ENCODE results near the gene ZSWIM5.

DNA sequence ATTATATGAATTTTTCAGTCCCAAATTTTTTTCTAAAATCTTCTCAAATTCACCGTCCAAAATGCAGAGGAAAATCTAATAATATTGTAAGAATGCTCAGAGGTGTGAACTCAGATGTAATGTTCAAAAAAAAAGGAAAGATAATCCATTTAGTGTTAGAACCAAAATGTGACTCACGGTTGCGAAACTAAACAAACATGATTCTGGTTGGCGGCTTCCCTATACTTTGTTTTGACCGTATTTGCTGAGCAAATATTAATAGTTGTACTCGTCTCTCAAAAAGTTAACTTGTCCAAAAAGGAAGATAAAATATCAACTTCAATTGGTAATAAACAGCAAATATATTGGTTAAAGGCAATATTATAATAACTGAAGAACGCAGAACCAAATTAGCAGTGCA is 34.4 kb downstream of the ZSWIM5 start:
- TF ChIP-seq SPI1 (IDR thresholded peaks at IDR 0.05; ENCODE audit: borderline replicate concordance, low read depth), result no peak
- TF ChIP-seq, protein P1, sequence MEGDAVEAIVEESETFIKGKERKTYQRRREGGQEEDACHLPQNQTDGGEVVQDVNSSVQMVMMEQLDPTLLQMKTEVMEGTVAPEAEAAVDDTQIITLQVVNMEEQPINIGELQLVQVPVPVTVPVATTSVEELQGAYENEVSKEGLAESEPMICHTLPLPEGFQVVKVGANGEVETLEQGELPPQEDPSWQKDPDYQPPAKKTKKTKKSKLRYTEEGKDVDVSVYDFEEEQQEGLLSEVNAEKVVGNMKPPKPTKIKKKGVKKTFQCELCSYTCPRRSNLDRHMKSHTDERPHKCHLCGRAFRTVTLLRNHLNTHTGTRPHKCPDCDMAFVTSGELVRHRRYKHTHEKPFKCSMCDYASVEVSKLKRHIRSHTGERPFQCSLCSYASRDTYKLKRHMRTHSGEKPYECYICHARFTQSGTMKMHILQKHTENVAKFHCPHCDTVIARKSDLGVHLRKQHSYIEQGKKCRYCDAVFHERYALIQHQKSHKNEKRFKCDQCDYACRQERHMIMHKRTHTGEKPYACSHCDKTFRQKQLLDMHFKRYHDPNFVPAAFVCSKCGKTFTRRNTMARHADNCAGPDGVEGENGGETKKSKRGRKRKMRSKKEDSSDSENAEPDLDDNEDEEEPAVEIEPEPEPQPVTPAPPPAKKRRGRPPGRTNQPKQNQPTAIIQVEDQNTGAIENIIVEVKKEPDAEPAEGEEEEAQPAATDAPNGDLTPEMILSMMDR (IDR thresholded peaks at IDR 0.05; ENCODE audit: insufficient read depth, low read length), result no peak
- no peak for TF ChIP-seq POLR2AphosphoS5 (IDR thresholded peaks at IDR 0.05; ENCODE audit: low read depth)
